C4-2B (cell line): ENCODE data around the gene PRKAR2A.

ENCODE experiments used
- ZFX ChIP-seq: fragments of 450-650 bp; IDR thresholded peaks from 2 replicates; pipeline ENCODE4 v1.6.1; 2017
- TF ChIP-seq, protein P1 (sequence below): fragments of 450-650 bp; conservative IDR thresholded peaks from 2 replicates; pipeline ENCODE4 v1.5.1; 2017; ENCODE audit warnings: mild to moderate bottlenecking

- TF ChIP-seq, protein P1, sequence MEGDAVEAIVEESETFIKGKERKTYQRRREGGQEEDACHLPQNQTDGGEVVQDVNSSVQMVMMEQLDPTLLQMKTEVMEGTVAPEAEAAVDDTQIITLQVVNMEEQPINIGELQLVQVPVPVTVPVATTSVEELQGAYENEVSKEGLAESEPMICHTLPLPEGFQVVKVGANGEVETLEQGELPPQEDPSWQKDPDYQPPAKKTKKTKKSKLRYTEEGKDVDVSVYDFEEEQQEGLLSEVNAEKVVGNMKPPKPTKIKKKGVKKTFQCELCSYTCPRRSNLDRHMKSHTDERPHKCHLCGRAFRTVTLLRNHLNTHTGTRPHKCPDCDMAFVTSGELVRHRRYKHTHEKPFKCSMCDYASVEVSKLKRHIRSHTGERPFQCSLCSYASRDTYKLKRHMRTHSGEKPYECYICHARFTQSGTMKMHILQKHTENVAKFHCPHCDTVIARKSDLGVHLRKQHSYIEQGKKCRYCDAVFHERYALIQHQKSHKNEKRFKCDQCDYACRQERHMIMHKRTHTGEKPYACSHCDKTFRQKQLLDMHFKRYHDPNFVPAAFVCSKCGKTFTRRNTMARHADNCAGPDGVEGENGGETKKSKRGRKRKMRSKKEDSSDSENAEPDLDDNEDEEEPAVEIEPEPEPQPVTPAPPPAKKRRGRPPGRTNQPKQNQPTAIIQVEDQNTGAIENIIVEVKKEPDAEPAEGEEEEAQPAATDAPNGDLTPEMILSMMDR, result no peak; the same call in 1 of the 2 replicates
- TF ChIP-seq ZFX, result no peak
These were observed 82.3 kb downstream of the PRKAR2A start for GRCh38 chr3:48765376-48765775.
